PC-3 (cell line): ENCODE measurements around the gene PCBD1. TPM values are rescaled to one million over a fixed set of nuclear protein-coding genes. Genes with fewer than 3 reads are reported as not detected.

Experiments
- ATAC-seq: fragments of 200-7000 bp; cut with Tn5 transposase; 2 replicates; pipeline ENCODE4 v1.9.1; 2020; ENCODE audit warnings: mild to moderate bottlenecking, moderate library complexity
- BruUV-seq: library from RNA; stranded (reverse); fragments of 400-500 nt; replicated peaks from 2 replicates; lab custom pipeline; 2021; lab: Mats Ljungman, UMichigan
- CTCF ChIA-PET: fragments of 300-600 bp; sonication (Branson Sonifier 250); formaldehyde crosslinking; loops from one replicate; lab custom pipeline; 2022; ENCODE audit warnings: antibody characterized with exemption; lab: Charles Lee
- POLR2A ChIA-PET: fragments of 300-600 bp; sonication (Branson Sonifier 250); formaldehyde crosslinking; loops from one replicate; lab custom pipeline; 2022; ENCODE audit warnings: antibody characterized with exemption; ENCODE audit not compliant: unreplicated experiment; lab: Charles Lee
- DNase-seq: peaks from one replicate; pipeline ENCODE4 v3.0.0-alpha.2; 2015
- H2AFZ ChIP-seq: fragments of 300-600 bp; sonication (generic); 2 replicates; pipeline ENCODE4 v1.6.0; 2016; ENCODE audit warnings: antibody characterized with exemption, low read length
- H3F3A ChIP-seq: fragments of 300-600 bp; sonication (generic); one replicate; pipeline ENCODE4 v1.6.0; 2017; ENCODE audit warnings: antibody characterized with exemption, low read length, control low read depth, mild to moderate bottlenecking; ENCODE audit not compliant: unreplicated experiment
- H3K27ac ChIP-seq: fragments of 300-600 bp; sonication (generic); 2 replicates; pipeline ENCODE4 v1.5.1; 2016; ENCODE audit warnings: mild to moderate bottlenecking, low read length
- H3K27me3 ChIP-seq: fragments of 300-600 bp; sonication (generic); 2 replicates; pipeline ENCODE4 v1.6.1; 2016; ENCODE audit warnings: low read length, mixed read lengths
- H3K36me3 ChIP-seq: fragments of 300-600 bp; sonication (generic); 2 replicates; pipeline ENCODE4 v1.6.1; 2016; ENCODE audit warnings: low read depth, mixed run types, low read length, mixed read lengths
- H3K4me1 ChIP-seq: fragments of 300-600 bp; sonication (generic); 2 replicates; pipeline ENCODE4 v1.5.1; 2016; ENCODE audit warnings: low read length; ENCODE audit not compliant: insufficient read depth
- H3K4me2 ChIP-seq: fragments of 300-600 bp; sonication (generic); 2 replicates; pipeline ENCODE4 v1.6.0; 2016; ENCODE audit warnings: low read length
- H3K4me3 ChIP-seq: fragments of 300-600 bp; sonication (generic); 2 replicates; pipeline ENCODE4 v1.5.1; 2016; ENCODE audit warnings: mild to moderate bottlenecking, low read length, mixed read lengths
- H3K79me2 ChIP-seq: fragments of 300-600 bp; sonication (generic); 2 replicates; pipeline ENCODE4 v1.6.1; 2017; ENCODE audit warnings: low read length, mixed read lengths
- H3K9ac ChIP-seq: fragments of 300-600 bp; sonication (generic); 2 replicates; pipeline ENCODE4 v1.6.0; 2016; ENCODE audit warnings: mild to moderate bottlenecking, low read length
- H3K9me2 ChIP-seq: fragments of 300-600 bp; sonication (generic); replicated peaks from 2 replicates; pipeline ENCODE4 v1.6.1; 2016; ENCODE audit warnings: mixed run types, low read length, mixed read lengths
- H3K9me3 ChIP-seq: fragments of 300-600 bp; sonication (generic); 2 replicates; pipeline ENCODE4 v1.6.1; 2016; ENCODE audit warnings: low read length, mixed read lengths
- H4K20me1 ChIP-seq: fragments of 300-600 bp; sonication (generic); 2 replicates; pipeline ENCODE4 v1.6.1; 2016; ENCODE audit warnings: low read length, mixed read lengths
- EZH2 ChIP-seq: fragments of 300-600 bp; sonication (generic); IDR thresholded peaks from one replicate; pipeline ENCODE4 v1.6.1; 2017; ENCODE audit warnings: antibody characterized with exemption, mild to moderate bottlenecking, low read length; ENCODE audit not compliant: unreplicated experiment
- EZH2phosphoT487 ChIP-seq: fragments of 300-600 bp; sonication (generic); IDR thresholded peaks from 2 replicates; pipeline ENCODE4 v1.6.1; 2018; ENCODE audit warnings: mild to moderate bottlenecking, antibody characterized with exemption, low read length, borderline replicate concordance
- intact Hi-C: fragments of 100-400 bp; cut with micrococcal nuclease; formaldehyde crosslinking; loops from 2 replicates; pipeline ENCODE4 v1.9.0; 2023
- total RNA-seq: library from RNA; depleted of rRNA; stranded (reverse); fragments of >200 nt; gene quantifications from 2 replicates; pipeline ENCODE4 v1.2.3, GENCODE V29; 2014
- TF ChIP-seq, protein P1 (sequence below): fragments of 300-600 bp; sonication (generic); conservative IDR thresholded peaks from 2 replicates; pipeline ENCODE4 v1.5.1; 2017; ENCODE audit warnings: antibody characterized with exemption, low read depth, mild to moderate bottlenecking, low read length

The PCBD1 gene
- total RNA-seq, 1 experiment from 2014 or later: 283 TPM

DNA sequence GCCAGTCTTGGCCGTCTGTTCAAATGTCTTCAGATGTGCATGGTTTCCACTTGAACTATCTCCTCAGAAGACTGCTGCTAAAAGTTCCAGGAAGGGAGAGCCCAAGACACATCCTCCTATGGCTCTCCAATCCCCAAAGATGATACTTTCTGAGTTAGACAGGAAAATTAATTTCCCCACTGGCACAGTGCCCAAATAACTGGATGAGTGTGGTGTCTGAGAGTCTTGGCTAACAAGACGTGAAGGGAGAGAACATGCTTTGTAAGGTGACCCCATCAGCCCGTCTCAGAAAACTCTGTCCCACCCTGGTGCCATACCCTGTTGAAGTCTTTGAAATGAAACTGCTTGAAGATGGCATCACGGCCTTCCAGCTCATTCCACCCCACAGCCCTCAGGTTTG, 2.9 kb downstream of the PCBD1 start:
- H3K9me2 ChIP-seq: no peaks in the 10 kb centered on the region
- no peak overlapping the region for H3K4me3 ChIP-seq
- H3K27ac ChIP-seq: no peak overlapping the region
- TF ChIP-seq, protein P1, sequence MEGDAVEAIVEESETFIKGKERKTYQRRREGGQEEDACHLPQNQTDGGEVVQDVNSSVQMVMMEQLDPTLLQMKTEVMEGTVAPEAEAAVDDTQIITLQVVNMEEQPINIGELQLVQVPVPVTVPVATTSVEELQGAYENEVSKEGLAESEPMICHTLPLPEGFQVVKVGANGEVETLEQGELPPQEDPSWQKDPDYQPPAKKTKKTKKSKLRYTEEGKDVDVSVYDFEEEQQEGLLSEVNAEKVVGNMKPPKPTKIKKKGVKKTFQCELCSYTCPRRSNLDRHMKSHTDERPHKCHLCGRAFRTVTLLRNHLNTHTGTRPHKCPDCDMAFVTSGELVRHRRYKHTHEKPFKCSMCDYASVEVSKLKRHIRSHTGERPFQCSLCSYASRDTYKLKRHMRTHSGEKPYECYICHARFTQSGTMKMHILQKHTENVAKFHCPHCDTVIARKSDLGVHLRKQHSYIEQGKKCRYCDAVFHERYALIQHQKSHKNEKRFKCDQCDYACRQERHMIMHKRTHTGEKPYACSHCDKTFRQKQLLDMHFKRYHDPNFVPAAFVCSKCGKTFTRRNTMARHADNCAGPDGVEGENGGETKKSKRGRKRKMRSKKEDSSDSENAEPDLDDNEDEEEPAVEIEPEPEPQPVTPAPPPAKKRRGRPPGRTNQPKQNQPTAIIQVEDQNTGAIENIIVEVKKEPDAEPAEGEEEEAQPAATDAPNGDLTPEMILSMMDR: no peak
- TF ChIP-seq EZH2phosphoT487: no peak
- H3K4me1 ChIP-seq: peaks cover 27% of the 10 kb centered on the region
- H3K79me2 ChIP-seq: peaks cover 41% of the 10 kb centered on the region
- no peak overlapping the region for H3K9ac ChIP-seq
- DNase-seq (no peak), ATAC-seq (no peak)
- no TSS peak for BruUV-seq
- CTCF ChIA-PET: no interaction called here
- H3F3A ChIP-seq: no peaks in the 10 kb centered on the region
- peaks cover 30% of the 10 kb centered on the region for H3K36me3 ChIP-seq
- no peak overlapping the region for H2AFZ ChIP-seq
- no peaks in the 10 kb centered on the region for H3K9me3 ChIP-seq
- intact Hi-C loops: no loop called here
- H3K27me3 ChIP-seq: no peaks in the 10 kb centered on the region
- no peak overlapping the region for H3K4me2 ChIP-seq
- POLR2A ChIA-PET: no interaction called here
- peaks cover 5% of the 10 kb centered on the region; the same call in 1 of the 2 replicates for H4K20me1 ChIP-seq

GRCh38 chr10:70884741-70885140, 3.6 kb downstream of the PCBD1 start:
- Histone ChIP-seq H3K4me3 (no peak overlapping the region), H3F3A (no peaks in the 10 kb centered on the region), H3K27ac (no peak overlapping the region), H4K20me1 (peaks cover 5% of the 10 kb centered on the region; the same call in 1 of the 2 replicates), H3K36me3 (peaks cover 30% of the 10 kb centered on the region), H3K79me2 (peaks cover 41% of the 10 kb centered on the region), H3K9ac (no peak overlapping the region), H3K27me3 (no peaks in the 10 kb centered on the region), H3K4me1 (peaks cover 27% of the 10 kb centered on the region), H3K9me3 (no peaks in the 10 kb centered on the region), H3K4me2 (no peak overlapping the region), H2AFZ (no peak overlapping the region), H3K9me2 (no peaks in the 10 kb centered on the region)
- ATAC-seq: no peak
- no TSS peak for BruUV-seq
- POLR2A ChIA-PET: interaction anchor here (0.7 kb wide), 1 partner anchor 714 kb away, joined by 10 read pairs; the partner anchor contains the start of gene SAR1A
- intact Hi-C loops: no loop called here
- TF ChIP-seq, protein P1: no peak
- no peak for TF ChIP-seq EZH2
- no peak for TF ChIP-seq EZH2phosphoT487
- no peak for DNase-seq
- CTCF ChIA-PET: no interaction called here

DNA sequence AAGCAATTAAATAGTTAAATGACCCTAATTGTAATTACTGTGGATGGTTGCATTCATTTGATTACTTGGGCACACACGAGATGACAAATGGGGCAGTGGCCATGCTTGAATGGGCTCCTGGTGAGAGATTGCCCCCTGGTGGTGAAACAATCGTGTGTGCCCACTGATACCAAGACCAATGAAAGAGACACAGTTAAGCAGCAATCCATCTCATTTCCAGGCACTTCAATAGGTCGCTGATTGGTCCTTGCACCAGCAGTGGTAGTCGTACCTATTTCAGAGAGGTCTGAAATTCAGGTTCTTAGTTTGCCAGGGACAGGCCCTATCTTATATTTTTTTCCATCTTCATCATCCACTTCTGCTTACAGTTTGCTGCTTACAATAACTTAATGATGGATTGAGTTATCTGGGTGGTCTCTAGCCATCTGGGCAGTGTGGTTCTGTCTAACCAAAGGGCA, 8.3 kb downstream of the PCBD1 start:
- Histone ChIP-seq H3K27ac (no peak overlapping the region), H2AFZ (no peak overlapping the region), H3K36me3 (peaks cover 51% of the 10 kb centered on the region), H4K20me1 (no peaks in the 10 kb centered on the region), H3K9ac (no peak overlapping the region), H3K27me3 (no peaks in the 10 kb centered on the region), H3K4me2 (no peak overlapping the region), H3F3A (no peaks in the 10 kb centered on the region), H3K9me2 (no peaks in the 10 kb centered on the region), H3K9me3 (no peaks in the 10 kb centered on the region), H3K79me2 (no peaks in the 10 kb centered on the region), H3K4me1 (peaks cover 16% of the 10 kb centered on the region), H3K4me3 (no peak overlapping the region)
- no TSS peak for BruUV-seq
- ATAC-seq: peak; percentile 91
- peak; percentile 95 for DNase-seq
- POLR2A ChIA-PET: no interaction called here
- TF ChIP-seq, protein P1: peak; percentile 100
- TF ChIP-seq EZH2phosphoT487 (no peak), EZH2 (no peak)
- CTCF ChIA-PET: no interaction called here
- intact Hi-C loops: loop anchor here (1.0 to 2.0 kb wide), 8 partner anchors 13 to 417 kb away; no protein-coding TSS in a partner anchor
